BLaER1 (cell line): ENCODE data around the gene HRH4.
A peak's percentile ranks its signal among the peaks of the same experiment; 100 is the strongest.

ENCODE experiments used
- H3K27ac ChIP-seq: shearing (Covaris generic); formaldehyde crosslinking; 2 replicates; pipeline ENCODE4 v1.8.1; 2022
- H3K27me3 ChIP-seq: shearing (Covaris generic); formaldehyde crosslinking; 2 replicates; pipeline ENCODE4 v1.8.1; 2022
- H3K36me3 ChIP-seq: shearing (Covaris generic); formaldehyde crosslinking; 2 replicates; pipeline ENCODE4 v1.8.1; 2022
- H3K4me1 ChIP-seq: shearing (Covaris generic); formaldehyde crosslinking; 2 replicates; pipeline ENCODE4 v1.8.1; 2022
- H3K4me2 ChIP-seq: shearing (Covaris generic); formaldehyde crosslinking; 2 replicates; pipeline ENCODE4 v1.8.1; 2022
- H3K4me3 ChIP-seq: shearing (Covaris generic); formaldehyde crosslinking; 2 replicates; pipeline ENCODE4 v1.8.1; 2022
- H3K9ac ChIP-seq: shearing (Covaris generic); formaldehyde crosslinking; 2 replicates; pipeline ENCODE4 v1.8.1; 2022
- H3K9me3 ChIP-seq: shearing (Covaris generic); formaldehyde crosslinking; 2 replicates; pipeline ENCODE4 v1.8.1; 2022
- H4K20me1 ChIP-seq: shearing (Covaris generic); formaldehyde crosslinking; 2 replicates; pipeline ENCODE4 v1.8.1; 2022
- Cebpa-rat ChIP-seq: shearing (Covaris generic); IDR thresholded peaks from 2 replicates; pipeline ENCODE4 v1.8.1; 2022

HRH4 gene, protein sequence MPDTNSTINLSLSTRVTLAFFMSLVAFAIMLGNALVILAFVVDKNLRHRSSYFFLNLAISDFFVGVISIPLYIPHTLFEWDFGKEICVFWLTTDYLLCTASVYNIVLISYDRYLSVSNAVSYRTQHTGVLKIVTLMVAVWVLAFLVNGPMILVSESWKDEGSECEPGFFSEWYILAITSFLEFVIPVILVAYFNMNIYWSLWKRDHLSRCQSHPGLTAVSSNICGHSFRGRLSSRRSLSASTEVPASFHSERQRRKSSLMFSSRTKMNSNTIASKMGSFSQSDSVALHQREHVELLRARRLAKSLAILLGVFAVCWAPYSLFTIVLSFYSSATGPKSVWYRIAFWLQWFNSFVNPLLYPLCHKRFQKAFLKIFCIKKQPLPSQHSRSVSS

DNA sequence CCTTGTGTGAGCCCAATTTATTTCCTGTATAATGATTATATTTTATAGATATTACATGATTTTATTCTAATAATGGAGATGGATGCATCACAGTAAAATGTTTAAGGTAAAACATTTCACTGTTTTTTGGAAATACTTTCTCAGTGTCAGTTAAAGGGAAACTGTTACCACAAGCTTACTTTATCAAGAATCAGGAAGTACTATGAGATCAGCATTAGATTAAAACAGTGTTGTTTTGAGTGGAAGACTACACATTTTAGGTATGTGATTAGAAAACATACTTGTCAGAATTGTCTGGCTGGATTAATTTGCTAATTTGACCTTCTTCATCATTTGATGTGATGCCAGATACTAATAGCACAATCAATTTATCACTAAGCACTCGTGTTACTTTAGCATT is at the start of gene HRH4:
TSS of gene HRH4 (plus strand) at position 250 of the 400 bp plus-strand sequence. CDS start at position 342, 92 bp downstream.
- Histone ChIP-seq H3K9ac (no peak within 1 kb of the TSS), H3K4me2 (no peak within 1 kb of the TSS), H3K4me1 (no peaks in the 10 kb centered on the region), H3K27ac (no peak within 1 kb of the TSS), H3K4me3 (no peak within 1 kb of the TSS), H3K27me3 (no peaks in the 10 kb centered on the region), H4K20me1 (no peaks in the 10 kb centered on the region), H3K36me3 (no peaks in the 10 kb centered on the region), H3K9me3 (no peaks in the 10 kb centered on the region; the same call in 1 of the 2 replicates)
- TF ChIP-seq Cebpa-rat = no peak

DNA sequence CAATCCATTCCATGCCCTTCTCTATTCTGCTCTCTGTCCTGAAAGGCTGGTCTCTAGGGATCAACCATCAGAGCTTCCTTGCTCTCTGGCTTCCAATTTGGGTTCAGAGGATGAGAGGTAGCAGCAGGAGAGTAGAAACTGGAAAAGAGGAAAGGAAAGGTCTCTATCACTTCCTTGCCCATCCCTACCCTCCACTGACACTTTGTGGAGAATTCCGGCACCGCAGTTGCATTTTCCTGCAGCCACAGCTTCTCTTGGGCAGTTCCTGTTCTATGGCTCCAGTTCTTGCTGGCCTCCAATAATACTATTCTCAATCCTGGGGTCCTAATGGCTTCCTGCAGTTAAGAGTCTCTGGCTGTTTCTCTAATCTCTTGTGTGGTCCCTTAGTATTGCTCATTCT is 47.3 kb upstream of the HRH4 start:
- Histone ChIP-seq H3K4me2 (no peak overlapping the region), H3K4me1 (no peaks in the 10 kb centered on the region), H3K9ac (no peak overlapping the region), H3K27me3 (no peaks in the 10 kb centered on the region), H4K20me1 (no peaks in the 10 kb centered on the region), H3K36me3 (no peaks in the 10 kb centered on the region), H3K27ac (no peak overlapping the region), H3K4me3 (no peak overlapping the region), H3K9me3 (no peaks in the 10 kb centered on the region)
- TF ChIP-seq Cebpa-rat = no peak

DNA sequence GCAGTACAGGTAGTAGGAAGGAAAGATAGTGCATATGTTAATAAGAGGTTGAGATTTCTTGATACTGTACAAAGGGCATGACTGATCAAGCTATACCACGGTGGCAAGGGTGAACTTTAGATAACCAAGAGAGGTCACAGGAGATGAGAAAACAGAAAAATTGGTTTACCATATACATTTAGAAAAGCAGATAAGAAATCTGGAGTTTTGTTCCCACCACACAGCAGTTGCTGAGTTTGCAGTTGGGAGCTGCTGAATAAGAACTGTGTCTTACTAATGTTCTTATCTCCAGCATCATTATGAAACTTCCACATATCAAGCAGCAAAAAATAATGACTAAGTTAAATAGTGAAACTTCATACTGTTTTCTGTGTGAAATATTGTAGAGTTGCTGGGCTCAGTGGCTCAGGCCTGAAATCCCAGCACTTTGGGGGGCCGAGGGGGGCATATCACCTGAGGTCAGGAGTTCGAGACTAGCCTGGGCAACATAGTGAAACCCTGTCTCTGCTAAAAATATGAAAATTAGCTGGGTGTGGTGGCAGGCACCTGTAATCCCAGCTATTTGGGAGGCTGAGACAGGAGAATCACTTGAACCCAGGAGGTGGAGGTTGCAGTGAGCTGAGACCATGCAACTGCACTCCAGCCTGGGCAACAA is 46.0 kb upstream of the HRH4 start:
- H3K9ac ChIP-seq = no peak overlapping the region
- H3K9me3 ChIP-seq = no peaks in the 10 kb centered on the region
- H3K4me1 ChIP-seq = no peaks in the 10 kb centered on the region
- no peak overlapping the region for H3K27ac ChIP-seq
- no peaks in the 10 kb centered on the region for H4K20me1 ChIP-seq
- no peak for TF ChIP-seq Cebpa-rat
- no peak overlapping the region for H3K4me3 ChIP-seq
- no peaks in the 10 kb centered on the region for H3K36me3 ChIP-seq
- H3K4me2 ChIP-seq = no peak overlapping the region
- no peaks in the 10 kb centered on the region for H3K27me3 ChIP-seq

DNA sequence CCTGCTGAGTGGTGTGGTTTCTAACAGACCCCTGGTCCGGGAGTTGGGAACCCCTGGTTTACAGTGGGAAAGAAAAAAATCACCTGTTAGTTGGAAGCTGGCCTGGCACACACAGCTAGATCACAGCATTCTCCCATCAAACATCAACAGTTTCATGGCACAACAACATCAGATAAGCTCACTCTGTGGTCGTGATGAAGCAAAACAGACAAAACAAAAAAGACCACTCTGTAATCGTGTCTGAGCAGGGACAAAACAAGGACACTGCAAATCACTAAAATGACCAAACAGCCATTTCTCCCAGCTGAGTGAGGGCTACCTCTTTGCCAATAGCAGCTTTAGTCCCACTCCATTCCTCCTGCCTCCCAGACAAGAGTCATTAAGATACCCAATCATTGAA is 43.0 kb upstream of the HRH4 start:
- TF ChIP-seq Cebpa-rat = no peak
- Histone ChIP-seq H3K9me3 (no peaks in the 10 kb centered on the region), H3K4me2 (no peak overlapping the region)

DNA sequence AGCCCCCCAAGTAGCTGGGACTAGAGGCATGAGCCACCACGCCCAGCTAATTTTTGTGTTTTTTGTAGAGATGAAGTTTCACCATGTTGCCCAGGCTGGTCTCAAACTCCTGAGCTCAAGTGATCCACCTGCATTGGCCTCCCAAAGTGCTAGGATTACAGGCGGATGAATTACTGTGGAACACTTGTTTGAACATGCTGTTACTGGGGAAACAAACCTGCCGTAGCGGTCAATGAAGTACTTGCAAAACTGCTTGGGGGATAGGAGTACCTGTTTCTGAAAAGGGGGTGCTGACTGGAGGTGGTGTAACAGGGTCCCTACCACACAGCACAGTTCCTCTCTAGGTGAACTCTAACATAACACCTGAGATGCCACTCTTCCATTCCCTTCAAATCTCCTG is 39.9 kb upstream of the HRH4 start:
- no peak for TF ChIP-seq Cebpa-rat

More for the DNA sequence above, 43.0 kb upstream of the HRH4 start:
- Histone ChIP-seq H3K36me3 (no peaks in the 10 kb centered on the region), H3K9ac (no peak overlapping the region), H3K27me3 (no peaks in the 10 kb centered on the region), H4K20me1 (no peaks in the 10 kb centered on the region), H3K27ac (no peak overlapping the region), H3K4me3 (no peak overlapping the region), H3K4me1 (no peaks in the 10 kb centered on the region)

DNA sequence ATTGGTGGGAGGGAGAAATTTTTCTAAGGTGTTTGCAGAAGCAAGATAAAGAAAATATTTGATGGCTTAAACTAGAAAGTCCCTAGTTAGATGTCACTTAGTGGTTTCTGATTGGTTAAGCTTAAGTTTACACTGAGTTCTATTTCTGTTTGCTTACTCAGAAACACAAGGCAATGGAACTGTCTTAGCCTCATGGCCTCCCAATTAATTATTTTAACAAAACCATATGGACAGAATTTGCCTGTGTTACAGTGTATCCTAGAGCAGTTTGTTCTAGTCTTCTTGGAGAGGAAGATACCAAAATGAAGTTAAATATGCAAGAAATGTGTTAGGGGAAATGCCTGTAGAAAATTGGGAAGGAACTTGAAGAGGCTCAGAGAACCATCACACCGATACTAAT is 38.6 kb upstream of the HRH4 start:
- no peak overlapping the region for H3K4me3 ChIP-seq
- peaks cover 16% of the 10 kb centered on the region for H3K27me3 ChIP-seq
- H3K9ac ChIP-seq = no peak overlapping the region
- peaks cover 12% of the 10 kb centered on the region for H3K9me3 ChIP-seq
- peaks cover 6% of the 10 kb centered on the region; the same call in 1 of the 2 replicates for H3K36me3 ChIP-seq
- no peak overlapping the region for H3K27ac ChIP-seq
- no peaks in the 10 kb centered on the region for H4K20me1 ChIP-seq
- H3K4me1 ChIP-seq = no peaks in the 10 kb centered on the region
- TF ChIP-seq Cebpa-rat = no peak
- no peak overlapping the region for H3K4me2 ChIP-seq

More for the DNA sequence above, 39.9 kb upstream of the HRH4 start:
- no peaks in the 10 kb centered on the region for H4K20me1 ChIP-seq
- no peaks in the 10 kb centered on the region for H3K9me3 ChIP-seq
- H3K27ac ChIP-seq = no peak overlapping the region
- no peak overlapping the region for H3K9ac ChIP-seq
- H3K4me3 ChIP-seq = no peak overlapping the region
- H3K4me1 ChIP-seq = no peaks in the 10 kb centered on the region
- H3K36me3 ChIP-seq = no peaks in the 10 kb centered on the region
- peaks cover 3% of the 10 kb centered on the region; the same call in 1 of the 2 replicates for H3K27me3 ChIP-seq
- H3K4me2 ChIP-seq = no peak overlapping the region

DNA sequence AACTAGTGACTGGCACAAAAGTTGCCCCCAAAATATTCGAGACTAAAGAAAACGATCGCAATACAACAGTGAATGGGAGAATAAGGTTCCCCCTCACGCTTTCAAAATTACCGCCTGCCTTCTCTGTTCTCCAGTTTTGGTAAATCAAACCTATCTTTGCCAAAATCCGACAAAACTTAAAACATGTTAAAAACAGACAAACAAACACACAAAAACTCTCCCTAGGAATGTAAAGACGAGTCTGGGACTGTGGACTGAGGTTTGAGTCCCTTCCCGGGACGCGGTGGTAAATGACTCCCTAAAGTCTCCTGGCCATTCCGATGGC is 34.4 kb upstream of the HRH4 start:
- H3K4me1 ChIP-seq = no peaks in the 10 kb centered on the region
- H3K9ac ChIP-seq = no peak overlapping the region
- H3K27ac ChIP-seq = no peak overlapping the region
- H3K27me3 ChIP-seq = peaks cover 29% of the 10 kb centered on the region
- no peak for TF ChIP-seq Cebpa-rat
- peak overlapping the region; percentile 54; the same call in 1 of the 2 replicates for H3K4me3 ChIP-seq
- no peaks in the 10 kb centered on the region for H4K20me1 ChIP-seq
- H3K4me2 ChIP-seq = no peak overlapping the region
- H3K9me3 ChIP-seq = peaks cover 21% of the 10 kb centered on the region
- peaks cover 7% of the 10 kb centered on the region; the same call in 1 of the 2 replicates for H3K36me3 ChIP-seq

DNA sequence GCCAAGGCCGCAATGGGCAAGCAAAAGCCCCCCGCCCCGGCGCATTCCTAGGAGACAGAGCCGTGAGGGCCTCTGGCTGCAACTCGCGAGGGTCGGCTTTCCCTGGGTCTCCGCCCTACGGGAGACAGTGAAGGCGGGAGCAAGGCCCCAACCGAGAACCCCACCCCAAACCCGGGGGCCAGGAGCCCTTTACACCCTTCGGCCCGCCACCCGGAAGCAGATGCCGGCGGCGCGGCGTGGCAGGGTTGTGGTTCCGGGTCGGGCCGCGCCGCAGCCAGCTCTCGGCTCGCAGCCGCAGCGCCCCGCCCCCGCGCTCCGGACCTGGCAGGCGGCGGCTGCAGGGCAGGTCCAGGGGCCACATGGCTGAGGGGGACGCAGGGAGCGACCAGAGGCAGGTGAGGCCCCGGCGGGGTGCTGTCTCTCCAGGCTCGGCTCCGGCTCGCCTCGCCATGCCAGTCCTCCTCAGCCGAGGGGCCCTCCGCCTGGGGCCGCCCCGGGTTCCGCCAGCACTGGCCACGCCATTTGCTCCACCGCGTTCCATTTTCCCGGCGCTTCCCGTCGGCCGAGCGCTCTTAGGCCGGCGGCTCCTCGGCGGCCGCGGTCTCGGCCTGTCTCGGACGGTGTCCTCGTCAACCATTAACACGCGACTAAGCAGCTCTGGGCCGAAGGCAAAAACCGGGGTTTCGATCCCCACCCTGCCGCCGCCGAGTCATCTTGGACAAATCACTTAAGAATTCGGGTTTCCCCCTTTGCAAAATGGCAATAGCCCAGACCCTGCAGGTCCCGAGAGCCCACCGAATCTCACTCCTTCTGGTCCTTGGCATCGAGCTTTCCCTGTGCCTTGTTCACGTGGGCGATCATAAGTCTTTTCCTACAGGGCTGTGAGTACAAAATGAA is 33.8 kb upstream of the HRH4 start, which contains the start of gene IMPACT:
TSS of gene IMPACT (plus strand) at position 273 of the 897 bp plus-strand sequence. CDS start at position 360, 87 bp downstream.
- Histone ChIP-seq H3K36me3 (peaks cover 7% of the 10 kb centered on the region; the same call in 1 of the 2 replicates), H3K4me2 (peak within 1 kb of the TSS; percentile 29), H4K20me1 (no peaks in the 10 kb centered on the region), H3K4me3 (peak within 1 kb of the TSS; percentile 54), H3K27ac (no peak within 1 kb of the TSS), H3K9me3 (peaks cover 21% of the 10 kb centered on the region), H3K9ac (no peak within 1 kb of the TSS), H3K4me1 (no peaks in the 10 kb centered on the region), H3K27me3 (peaks cover 29% of the 10 kb centered on the region)
- TF ChIP-seq Cebpa-rat = no peak

DNA sequence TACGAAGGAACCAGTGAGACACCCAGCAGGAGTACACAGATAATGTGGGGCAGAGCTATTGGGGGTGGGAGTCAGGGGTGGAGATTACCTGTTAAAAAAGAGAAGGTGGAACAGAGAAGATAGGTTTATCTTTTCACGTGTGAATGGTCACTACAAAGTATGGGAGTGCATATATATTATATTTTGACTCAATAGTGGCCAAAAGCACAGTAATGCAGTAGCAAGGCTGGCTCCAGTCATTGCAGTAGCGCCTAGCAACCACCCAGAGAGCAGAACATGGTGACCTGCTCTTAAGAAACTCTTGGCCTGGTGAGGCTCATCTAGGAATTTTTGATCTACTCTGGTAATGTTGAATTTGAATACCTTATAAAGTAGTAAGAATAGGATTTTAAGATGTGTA is 33.0 kb upstream of the HRH4 start:
- Histone ChIP-seq H3K9ac (no peak overlapping the region), H3K36me3 (peaks cover 7% of the 10 kb centered on the region; the same call in 1 of the 2 replicates), H3K4me1 (no peaks in the 10 kb centered on the region), H3K9me3 (peaks cover 21% of the 10 kb centered on the region), H3K4me3 (no peak overlapping the region), H4K20me1 (no peaks in the 10 kb centered on the region), H3K27me3 (peaks cover 29% of the 10 kb centered on the region), H3K27ac (no peak overlapping the region), H3K4me2 (no peak overlapping the region)
- no peak for TF ChIP-seq Cebpa-rat
